Mucosa of stomach (tissue), 1 donor: Measurements from ENCODE around the gene LTV1.

Source experiments
- H3K27me3 ChIP-seq: one replicate; pipeline ENCODE4 v1.7.0; 2013; ENCODE audit warnings: mild to moderate bottlenecking, low read length; ENCODE audit not compliant: control insufficient read depth, insufficient read depth
- H3K36me3 ChIP-seq: one replicate; pipeline ENCODE4 v1.7.0; 2013; ENCODE audit warnings: low read length; ENCODE audit not compliant: control insufficient read depth, insufficient read depth
- H3K4me1 ChIP-seq: one replicate; pipeline ENCODE4 v1.7.0; 2013; ENCODE audit warnings: mild to moderate bottlenecking, low read length; ENCODE audit not compliant: control insufficient read depth, insufficient read depth
- H3K4me3 ChIP-seq: one replicate; pipeline ENCODE4 v1.7.0; 2013; ENCODE audit warnings: low read length
- H3K9ac ChIP-seq: one replicate; pipeline ENCODE4 v1.7.0; 2013; ENCODE audit warnings: mild to moderate bottlenecking, low read length, moderate library complexity
- H3K9me3 ChIP-seq: one replicate; pipeline ENCODE4 v1.7.0; 2013; ENCODE audit warnings: mild to moderate bottlenecking, low read length, moderate library complexity; ENCODE audit not compliant: control insufficient read depth
- donor health status: Pancreatic carcinoma.

LTV1 gene

DNA sequence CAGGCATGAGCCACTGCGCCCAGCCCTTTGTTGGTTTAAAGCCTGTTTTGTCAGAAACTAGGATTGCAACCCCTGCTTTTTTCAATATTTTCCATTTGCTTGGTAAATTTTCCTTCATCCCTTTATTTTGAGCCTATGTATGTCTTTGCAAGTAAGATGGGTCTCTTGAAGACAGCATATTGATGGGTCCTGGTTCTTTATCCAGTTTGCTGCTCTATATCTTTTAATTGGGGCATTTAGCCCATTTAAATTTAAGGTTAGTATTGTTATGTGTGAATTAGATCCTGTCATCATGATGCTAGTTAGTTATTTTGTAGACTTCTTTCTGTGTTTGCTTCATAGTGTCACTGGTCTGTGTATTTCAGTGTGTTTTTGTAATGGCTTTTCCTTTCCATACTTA lies 67.9 kb downstream of the LTV1 start:
- Histone ChIP-seq H3K27me3 (no peaks in the 10 kb centered on the region), H3K4me3 (no peak overlapping the region), H3K36me3 (no peaks in the 10 kb centered on the region), H3K9ac (no peak overlapping the region), H3K9me3 (no peaks in the 10 kb centered on the region), H3K4me1 (no peaks in the 10 kb centered on the region)

DNA sequence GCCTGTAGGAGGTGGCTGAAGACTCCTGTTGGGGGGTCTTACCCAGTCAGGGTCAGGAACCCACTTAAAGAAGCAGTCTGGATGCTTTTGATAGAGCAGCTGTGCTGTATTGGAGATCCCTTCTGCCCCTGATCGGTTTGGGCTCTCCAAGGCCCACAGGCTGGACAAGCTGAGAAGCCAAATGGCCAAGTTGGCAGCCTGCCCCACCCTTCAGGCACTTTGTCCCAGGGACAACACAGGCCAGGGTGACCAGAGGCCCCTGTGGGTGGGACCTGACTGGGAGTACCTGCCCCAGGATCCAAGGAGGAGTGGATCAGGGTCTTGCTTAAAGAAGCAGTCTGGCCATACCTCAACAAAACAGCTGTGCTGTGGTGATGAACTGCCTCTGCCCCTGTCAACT lies 69.5 kb downstream of the LTV1 start:
- no peaks in the 10 kb centered on the region for H3K27me3 ChIP-seq
- no peaks in the 10 kb centered on the region for H3K36me3 ChIP-seq
- no peak overlapping the region for H3K9ac ChIP-seq
- no peak overlapping the region for H3K4me3 ChIP-seq
- H3K4me1 ChIP-seq, result no peaks in the 10 kb centered on the region
- H3K9me3 ChIP-seq, result no peaks in the 10 kb centered on the region
